B cell (primary cell): ENCODE results near the gene PIK3R2.

Experiments used
- CTCF ChIP-seq: fragments of 200-600 bp; IDR thresholded peaks from one replicate; pipeline ENCODE4 v1.8.0; 2022; ENCODE audit warnings: antibody characterized with exemption, mild to moderate bottlenecking
- EZH2 ChIP-seq: IDR thresholded peaks from 2 replicates; pipeline ENCODE4 v1.6.1; 2012; ENCODE audit warnings: borderline replicate concordance, low read depth, mild to moderate bottlenecking, moderate library complexity, low read length; ENCODE audit not compliant: insufficient read depth, poor library complexity, severe bottlenecking

- TF ChIP-seq CTCF (no peak), EZH2 (no peak)
These were observed 5.5 kb downstream of the PIK3R2 start for GRCh38 chr19:18158467-18158866.
